ENCODE data around the gene NOS3.
A peak's percentile ranks its signal among the peaks of the same experiment; 100 is the strongest.

NOS3 gene

DNA sequence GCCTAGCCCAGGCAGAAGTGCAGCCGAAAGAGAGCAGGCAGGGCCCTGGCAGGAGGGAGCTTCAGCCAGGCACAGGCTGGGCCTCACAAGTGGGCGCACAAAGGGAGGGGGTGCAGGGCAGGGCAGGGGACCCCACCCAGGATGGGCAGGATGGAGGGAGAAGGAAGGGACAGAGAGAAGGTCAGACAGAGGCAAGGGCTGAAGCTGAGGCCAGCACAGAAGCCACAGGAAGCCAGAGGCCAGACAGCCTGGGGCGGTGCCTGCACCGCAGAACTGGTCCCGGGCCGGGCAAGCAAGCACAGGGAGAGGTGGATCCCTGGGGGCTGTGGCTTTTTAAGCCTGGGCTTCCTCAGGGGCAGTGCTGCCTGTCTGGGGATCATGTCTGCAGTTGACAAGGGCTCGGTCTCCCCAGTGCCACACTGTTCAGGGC lies 16.7 kb downstream of the NOS3 start:
- Histone ChIP-seq H3K4me1 (ENCODE audit: insufficient read depth, low read length) (peaks cover 25% of the 10 kb centered on the region), H3K9me3 (ENCODE audit: insufficient read depth, low read length, severe bottlenecking) (no peaks in the 10 kb centered on the region), H3K36me3 (ENCODE audit: insufficient read depth, low read length) (no peaks in the 10 kb centered on the region), H3K4me2 (ENCODE audit: insufficient read depth, low read length) (peak overlapping the region; percentile 67), H3K9ac (ENCODE audit: low read depth, low read length) (peak overlapping the region; percentile 72; the same call in 1 of the 2 replicates), H3K4me3 (ENCODE audit: low read depth in 1 of 2, low read length in 2 of 2) (peak overlapping the region in 1 of 2 experiments; percentile 59; a peak in 2 of 4 replicates), H3K27me3 (ENCODE audit: insufficient read depth, low read length, poor library complexity) (no peaks in the 10 kb centered on the region), H3K27ac (ENCODE audit: low read length) (no peak overlapping the region), H3K79me2 (ENCODE audit: insufficient read depth, low read length) (no peaks in the 10 kb centered on the region), H2AFZ (ENCODE audit: low read depth, low read length) (no peak overlapping the region), H4K20me1 (ENCODE audit: insufficient read depth, low read length) (no peaks in the 10 kb centered on the region)
- no peak for DNase-seq
- TF ChIP-seq, protein P1, sequence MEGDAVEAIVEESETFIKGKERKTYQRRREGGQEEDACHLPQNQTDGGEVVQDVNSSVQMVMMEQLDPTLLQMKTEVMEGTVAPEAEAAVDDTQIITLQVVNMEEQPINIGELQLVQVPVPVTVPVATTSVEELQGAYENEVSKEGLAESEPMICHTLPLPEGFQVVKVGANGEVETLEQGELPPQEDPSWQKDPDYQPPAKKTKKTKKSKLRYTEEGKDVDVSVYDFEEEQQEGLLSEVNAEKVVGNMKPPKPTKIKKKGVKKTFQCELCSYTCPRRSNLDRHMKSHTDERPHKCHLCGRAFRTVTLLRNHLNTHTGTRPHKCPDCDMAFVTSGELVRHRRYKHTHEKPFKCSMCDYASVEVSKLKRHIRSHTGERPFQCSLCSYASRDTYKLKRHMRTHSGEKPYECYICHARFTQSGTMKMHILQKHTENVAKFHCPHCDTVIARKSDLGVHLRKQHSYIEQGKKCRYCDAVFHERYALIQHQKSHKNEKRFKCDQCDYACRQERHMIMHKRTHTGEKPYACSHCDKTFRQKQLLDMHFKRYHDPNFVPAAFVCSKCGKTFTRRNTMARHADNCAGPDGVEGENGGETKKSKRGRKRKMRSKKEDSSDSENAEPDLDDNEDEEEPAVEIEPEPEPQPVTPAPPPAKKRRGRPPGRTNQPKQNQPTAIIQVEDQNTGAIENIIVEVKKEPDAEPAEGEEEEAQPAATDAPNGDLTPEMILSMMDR (IDR thresholded peaks at IDR 0.05; ENCODE audit: borderline replicate concordance, extremely low read depth, low read length, poor library complexity, severe bottlenecking), result no peak
- no peak for TF ChIP-seq EZH2 (IDR thresholded peaks at IDR 0.05; ENCODE audit: borderline replicate concordance, low read depth, low read length, severe bottlenecking)
- no peak for ATAC-seq (ENCODE audit: insufficient read depth, low read depth)

DNA sequence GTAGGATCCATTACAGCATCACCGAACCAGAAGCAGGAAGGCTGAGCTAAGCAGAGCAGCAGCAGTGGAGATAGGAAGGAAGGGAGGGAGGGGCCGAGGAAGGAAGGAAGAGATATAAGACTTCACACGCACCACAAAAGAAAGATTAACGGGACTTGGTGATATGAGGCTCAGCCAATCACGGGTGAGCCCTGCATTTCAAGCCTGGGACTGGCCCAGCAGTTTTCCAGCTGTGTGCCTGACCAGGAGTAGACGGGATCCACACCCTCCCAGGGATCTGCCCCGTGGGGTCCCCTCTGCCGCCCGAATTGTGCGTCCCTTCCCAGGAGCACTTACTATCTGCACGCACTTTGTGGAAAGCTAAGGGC lies 17.3 kb downstream of the NOS3 start:
- TF ChIP-seq EZH2 (IDR thresholded peaks at IDR 0.05; ENCODE audit: borderline replicate concordance, low read depth, low read length, severe bottlenecking), result no peak
- TF ChIP-seq, protein P1 (IDR thresholded peaks at IDR 0.05; ENCODE audit: borderline replicate concordance, extremely low read depth, low read length, poor library complexity, severe bottlenecking), result peak; percentile 4
- peaks cover 25% of the 10 kb centered on the region for H3K4me1 ChIP-seq (ENCODE audit: insufficient read depth, low read length)
- peak overlapping the region; percentile 67 for H3K4me2 ChIP-seq (ENCODE audit: insufficient read depth, low read length)
- peak overlapping the region; percentile 64 for H2AFZ ChIP-seq (ENCODE audit: low read depth, low read length)
- H3K27ac ChIP-seq (ENCODE audit: low read length), result peak overlapping the region; percentile 57
- H3K9me3 ChIP-seq (ENCODE audit: insufficient read depth, low read length, severe bottlenecking), result no peaks in the 10 kb centered on the region
- H3K27me3 ChIP-seq (ENCODE audit: insufficient read depth, low read length, poor library complexity), result no peaks in the 10 kb centered on the region
- peak; percentile 43 for DNase-seq
- peak overlapping the region; percentile 72 for H3K9ac ChIP-seq (ENCODE audit: low read depth, low read length)
- H3K79me2 ChIP-seq (ENCODE audit: insufficient read depth, low read length), result no peaks in the 10 kb centered on the region
- H3K36me3 ChIP-seq (ENCODE audit: insufficient read depth, low read length), result no peaks in the 10 kb centered on the region
- H4K20me1 ChIP-seq (ENCODE audit: insufficient read depth, low read length), result no peaks in the 10 kb centered on the region
- peak; percentile 55 for ATAC-seq (ENCODE audit: insufficient read depth, low read depth)
- H3K4me3 ChIP-seq (ENCODE audit: low read depth in 1 of 2, low read length in 2 of 2), result peak overlapping the region; percentile 18 to 59; a peak in 3 of 4 replicates

DNA sequence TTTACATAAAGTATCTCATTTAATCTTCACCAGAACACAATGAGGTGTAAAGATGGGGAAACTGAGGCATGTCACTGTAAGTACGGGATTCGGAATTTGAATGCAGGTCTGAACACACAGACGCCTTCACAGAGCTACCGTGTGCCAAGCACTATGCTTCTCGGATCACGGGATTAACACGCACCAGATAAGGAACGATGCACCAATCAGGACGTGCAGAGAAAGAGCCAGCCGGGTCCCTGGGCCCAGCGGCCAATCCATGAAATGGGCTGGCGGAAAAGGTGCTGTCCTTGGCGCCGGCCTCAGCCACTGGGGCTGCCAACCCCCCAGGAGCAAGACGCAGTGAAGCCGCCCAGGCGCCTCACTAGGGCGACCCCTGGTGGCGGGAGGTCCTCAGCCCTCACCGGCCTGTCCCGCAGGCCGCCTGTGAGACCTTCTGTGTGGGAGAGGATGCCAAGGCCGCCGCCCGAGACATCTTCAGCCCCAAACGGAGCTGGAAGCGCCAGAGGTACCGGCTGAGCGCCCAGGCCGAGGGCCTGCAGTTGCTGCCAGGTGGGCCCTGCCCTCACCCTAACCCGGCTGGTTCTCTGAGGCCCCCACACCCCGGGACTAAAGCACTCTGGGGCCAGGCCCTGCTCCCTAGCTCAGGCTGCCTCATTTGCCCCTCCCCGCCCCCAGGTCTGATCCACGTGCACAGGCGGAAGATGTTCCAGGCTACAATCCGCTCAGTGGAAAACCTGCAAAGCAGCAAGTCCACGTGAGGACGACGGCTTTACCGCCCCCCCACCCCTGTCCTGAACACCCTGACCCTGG lies 17.9 kb downstream of the NOS3 start:
- H3K4me3 ChIP-seq (ENCODE audit: low read depth in 1 of 2, low read length in 2 of 2), result peak overlapping the region; percentile 18 to 59; a peak in 3 of 4 replicates
- no peaks in the 10 kb centered on the region for H3K27me3 ChIP-seq (ENCODE audit: insufficient read depth, low read length, poor library complexity)
- peaks cover 25% of the 10 kb centered on the region for H3K4me1 ChIP-seq (ENCODE audit: insufficient read depth, low read length)
- H2AFZ ChIP-seq (ENCODE audit: low read depth, low read length), result peak overlapping the region; percentile 64
- no peaks in the 10 kb centered on the region for H3K79me2 ChIP-seq (ENCODE audit: insufficient read depth, low read length)
- H3K9me3 ChIP-seq (ENCODE audit: insufficient read depth, low read length, severe bottlenecking), result no peaks in the 10 kb centered on the region
- peak overlapping the region; percentile 57 for H3K27ac ChIP-seq (ENCODE audit: low read length)
- ATAC-seq (ENCODE audit: insufficient read depth, low read depth), result peak; percentile 92
- H3K36me3 ChIP-seq (ENCODE audit: insufficient read depth, low read length), result no peaks in the 10 kb centered on the region
- TF ChIP-seq, protein P1 (IDR thresholded peaks at IDR 0.05; ENCODE audit: borderline replicate concordance, extremely low read depth, low read length, poor library complexity, severe bottlenecking), result peak; percentile 90
- TF ChIP-seq EZH2 (IDR thresholded peaks at IDR 0.05; ENCODE audit: borderline replicate concordance, low read depth, low read length, severe bottlenecking), result no peak
- peak overlapping the region; percentile 67 for H3K4me2 ChIP-seq (ENCODE audit: insufficient read depth, low read length)
- H3K9ac ChIP-seq (ENCODE audit: low read depth, low read length), result peak overlapping the region; percentile 72
- DNase-seq, result peak; percentile 85
- H4K20me1 ChIP-seq (ENCODE audit: insufficient read depth, low read length), result no peaks in the 10 kb centered on the region

Data from DND-41 (cell line).